SU-DHL-6 (cell line): Measurements from ENCODE around the gene CCDC27.
"Not testable (repeated sequence)": the region's sequence is repeated elsewhere in the genome, so short reads cannot be mapped to it uniquely, and the experiment has no call there.

ENCODE experiments used
- H2AFZ ChIP-seq: fragments of 200-600 bp; sonication (generic); 2 replicates; pipeline ENCODE4 v1.6.1; 2014; ENCODE audit warnings: low read depth, mild to moderate bottlenecking, moderate library complexity, mixed read lengths, antibody characterized with exemption, low read length; ENCODE audit not compliant: severe bottlenecking
- H3F3A ChIP-seq: fragments of 200-600 bp; shearing (Covaris generic); 2 replicates; pipeline ENCODE4 v1.6.0; 2016; ENCODE audit warnings: antibody characterized with exemption, mild to moderate bottlenecking; ENCODE audit not compliant: insufficient read depth
- H3K27ac ChIP-seq: fragments of 200-600 bp; sonication (generic); 2 replicates; pipeline ENCODE4 v1.5.1; 2016; ENCODE audit warnings: low read depth, mild to moderate bottlenecking, low read length, moderate library complexity, mixed read lengths
- H3K27me3 ChIP-seq: fragments of 200-600 bp; sonication (generic), shearing (Covaris generic); 2 replicates; pipeline ENCODE4 v1.6.0; 2014; ENCODE audit warnings: mild to moderate bottlenecking, low read length
- H3K36me3 ChIP-seq: fragments of 200-600 bp; sonication (generic); 2 replicates; pipeline ENCODE4 v1.6.1; 2014; ENCODE audit warnings: mild to moderate bottlenecking, low read length, mixed read lengths
- H3K4me2 ChIP-seq: fragments of 300-600, 200-600 bp; shearing (Covaris generic), sonication (generic); 2 replicates; pipeline ENCODE4 v1.6.0; 2014; ENCODE audit warnings: low read length, low read depth, mild to moderate bottlenecking; ENCODE audit not compliant: poor library complexity, severe bottlenecking
- H3K4me3 ChIP-seq: fragments of 200-600 bp; sonication (generic); 2 replicates; pipeline ENCODE4 v1.5.1; 2014; ENCODE audit warnings: antibody characterized with exemption, low read length, mild to moderate bottlenecking, mixed read lengths; ENCODE audit not compliant: insufficient read depth, poor library complexity, severe bottlenecking
- H3K79me2 ChIP-seq: fragments of 200-600 bp; sonication (generic); 2 replicates; pipeline ENCODE4 v1.6.1; 2014; ENCODE audit warnings: mild to moderate bottlenecking, low read length, moderate library complexity; ENCODE audit not compliant: insufficient read depth
- H3K9ac ChIP-seq: fragments of 200-600 bp; sonication (generic); 2 replicates; pipeline ENCODE4 v1.7.0; 2014; ENCODE audit warnings: mild to moderate bottlenecking, low read length
- H3K9me2 ChIP-seq: fragments of 200-600 bp; sonication (generic); replicated peaks from 2 replicates; pipeline ENCODE4 v1.6.1; 2014; ENCODE audit warnings: low read length; ENCODE audit not compliant: insufficient read depth
- H3K9me3 ChIP-seq: fragments of 200-600 bp; sonication (generic); 2 replicates; pipeline ENCODE4 v1.6.1; 2014; ENCODE audit warnings: low read length, mixed read lengths; ENCODE audit not compliant: insufficient read depth
- H4K20me1 ChIP-seq: fragments of 200-600 bp; sonication (generic); 2 replicates; pipeline ENCODE4 v1.6.1; 2014; ENCODE audit warnings: low read depth, mild to moderate bottlenecking, antibody characterized with exemption, low read length, moderate library complexity, mixed read lengths
- CTCF ChIP-seq: fragments of 200-600 bp; sonication (generic); IDR thresholded peaks from one replicate; pipeline ENCODE4 v1.5.1; 2017; ENCODE audit warnings: antibody characterized with exemption, mild to moderate bottlenecking, low read length, moderate library complexity; ENCODE audit not compliant: insufficient read depth, poor library complexity, severe bottlenecking
- EZH2phosphoT487 ChIP-seq: fragments of 200-600 bp; sonication (generic), shearing (Covaris generic); conservative IDR thresholded peaks from 2 replicates; pipeline ENCODE4 v1.6.1; 2018; ENCODE audit warnings: mild to moderate bottlenecking, antibody characterized with exemption, low read length, moderate library complexity, mixed read lengths

The CCDC27 gene

GRCh38 chr1:3805038-3805437, 52.8 kb downstream of the CCDC27 start:
- no peak overlapping the region for H2AFZ ChIP-seq
- no peaks in the 10 kb centered on the region for H3K9me2 ChIP-seq
- TF ChIP-seq CTCF = no peak
- TF ChIP-seq EZH2phosphoT487 = no peak
- no peaks in the 10 kb centered on the region for H3K79me2 ChIP-seq
- no peaks in the 10 kb centered on the region for H3K27me3 ChIP-seq
- H3K9ac ChIP-seq = no peak overlapping the region
- no peaks in the 10 kb centered on the region for H3F3A ChIP-seq
- no peaks in the 10 kb centered on the region for H4K20me1 ChIP-seq
- no peaks in the 10 kb centered on the region for H3K36me3 ChIP-seq
- no peaks in the 10 kb centered on the region for H3K9me3 ChIP-seq
- H3K4me3 ChIP-seq = no peak overlapping the region
- no peak overlapping the region for H3K27ac ChIP-seq
- no peak overlapping the region for H3K4me2 ChIP-seq

- H3K4me3 ChIP-seq = no peak overlapping the region
- no peaks in the 10 kb centered on the region for H3F3A ChIP-seq
- no peaks in the 10 kb centered on the region for H3K79me2 ChIP-seq
- H3K9ac ChIP-seq = no peak overlapping the region
- H3K27ac ChIP-seq = no peak overlapping the region
- H3K4me2 ChIP-seq = no peak overlapping the region
- TF ChIP-seq CTCF (no peak), EZH2phosphoT487 (no peak)
- H3K27me3 ChIP-seq = no peaks in the 10 kb centered on the region
- H3K36me3 ChIP-seq = no peaks in the 10 kb centered on the region
- H3K9me3 ChIP-seq = no peaks in the 10 kb centered on the region
- H4K20me1 ChIP-seq = no peaks in the 10 kb centered on the region
- no peak overlapping the region for H2AFZ ChIP-seq
- no peaks in the 10 kb centered on the region for H3K9me2 ChIP-seq
These were observed 55.5 kb downstream of the CCDC27 start for GRCh38 chr1:3807769-3808168.

DNA sequence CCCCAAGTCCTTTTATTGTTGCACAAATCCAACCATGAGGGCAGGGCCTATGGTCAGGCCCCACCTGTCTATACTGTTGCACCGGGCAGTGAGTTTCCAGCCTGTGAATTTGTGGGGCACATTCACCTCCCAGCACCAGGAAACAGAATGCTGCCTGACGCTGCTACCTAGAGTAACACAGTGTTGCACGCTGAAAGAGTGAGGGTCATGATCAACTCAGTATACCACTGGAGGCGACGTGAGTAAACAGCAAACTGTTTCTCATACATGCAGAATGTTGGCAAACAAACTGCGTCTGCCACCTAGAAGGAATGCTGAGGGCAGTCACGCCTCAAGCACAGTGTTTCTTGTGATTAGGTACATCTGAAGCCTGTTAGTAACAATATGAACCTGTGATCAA, 57.4 kb downstream of the CCDC27 start:
- Histone ChIP-seq H3K4me3 (no peak overlapping the region), H3K27ac (no peak overlapping the region), H3K9me2 (no peaks in the 10 kb centered on the region), H3K4me2 (no peak overlapping the region), H3K9me3 (no peaks in the 10 kb centered on the region), H3F3A (no peaks in the 10 kb centered on the region), H3K36me3 (no peaks in the 10 kb centered on the region), H3K27me3 (no peaks in the 10 kb centered on the region), H3K79me2 (no peaks in the 10 kb centered on the region), H3K9ac (no peak overlapping the region), H2AFZ (no peak overlapping the region), H4K20me1 (no peaks in the 10 kb centered on the region)
- TF ChIP-seq EZH2phosphoT487 (no peak), CTCF (no peak)

GRCh38 chr1:3810149-3810761, 58.0 kb downstream of the CCDC27 start:
- H3K9me2 ChIP-seq, H4K20me1 ChIP-seq, H3F3A ChIP-seq, H3K4me2 ChIP-seq, H3K9ac ChIP-seq, H3K27me3 ChIP-seq, H3K27ac ChIP-seq, H3K4me3 ChIP-seq, H3K36me3 ChIP-seq, H2AFZ ChIP-seq, H3K9me3 ChIP-seq, H3K79me2 ChIP-seq: not testable (repeated sequence)
